SK-N-SH (cell line): Measurements from ENCODE around the gene POLA1. TPM values are rescaled to one million over a fixed set of nuclear protein-coding genes. Genes with fewer than 3 reads are reported as not detected.

ENCODE experiments used
- CTCF ChIA-PET: fragments of 300-600, 350-600 bp; formaldehyde crosslinking; extraction: SDS; loops from one replicate; lab custom pipeline; 2021; lab: Yijun Ruan, JAX
- POLR2A ChIA-PET: fragments of 350-600 bp; sonication (Branson Sonifier 250); formaldehyde crosslinking; extraction: SDS; loops from one replicate; lab custom pipeline; 2020; ENCODE audit warnings: antibody characterized with exemption, inconsistent platforms; lab: Yijun Ruan, JAX
- DNase-seq: peaks from one replicate; pipeline ENCODE4 v3.0.0; 2012
- H2AFZ ChIP-seq: fragments of 200-600 bp; sonication (generic); 2 replicates; pipeline ENCODE4 v1.8.1; 2016; ENCODE audit warnings: antibody characterized with exemption, mild to moderate bottlenecking, low read depth
- H3F3A ChIP-seq: fragments of 200-600 bp; sonication (generic); replicated peaks from 2 replicates; pipeline ENCODE3; 2016; ENCODE audit warnings: antibody characterized with exemption, mild to moderate bottlenecking; ENCODE audit not compliant: insufficient read depth
- H3K27ac ChIP-seq, 2 experiments: fragments of 200-500 bp in 1 of 2; fragments of 200-600 bp in 1 of 2; sonication (Bioruptor generic) in 1 of 2; sonication (generic), shearing (Covaris generic) in 1 of 2; 2 replicates each; pipeline versions ENCODE4 v1.5.1 to v1.6.1; 2014 to 2016; ENCODE audit warnings: low read depth in 2 of 2, inconsistent platforms in 1 of 2, low read length in 1 of 2, mild to moderate bottlenecking in 1 of 2, mixed read lengths in 1 of 2
- H3K27me3 ChIP-seq: fragments of 200-600 bp; sonication (generic), shearing (Covaris generic); 2 replicates; pipeline ENCODE4 v1.6.1; 2016; ENCODE audit warnings: mixed run types; ENCODE audit not compliant: insufficient read depth
- H3K36me3 ChIP-seq, 2 experiments: fragments of 200-500 bp in 1 of 2; fragments of 200-600 bp in 1 of 2; sonication (Bioruptor generic) in 1 of 2; sonication (generic) in 1 of 2; replicated peaks in 1 of 2; 2 replicates each; pipeline versions ENCODE3 to v1.5.1; 2014 to 2016; ENCODE audit warnings: low read length in 1 of 2, mild to moderate bottlenecking in 1 of 2; ENCODE audit not compliant: insufficient read depth in 2 of 2, control insufficient read depth in 1 of 2
- H3K4me1 ChIP-seq, 2 experiments: fragments of 200-500 bp in 1 of 2; fragments of 200-600 bp in 1 of 2; sonication (Bioruptor generic) in 1 of 2; sonication (generic), shearing (Covaris generic) in 1 of 2; 2 replicates each; pipeline versions ENCODE4 v1.5.1 to v1.6.1; 2014 to 2016; ENCODE audit warnings: low read depth in 1 of 2, low read length in 1 of 2, mixed run types in 1 of 2; ENCODE audit not compliant: insufficient read depth in 2 of 2, control insufficient read depth in 1 of 2
- H3K4me2 ChIP-seq: fragments of 200-600 bp; sonication (generic), shearing (Covaris generic); 2 replicates; pipeline ENCODE4 v1.6.1; 2017; ENCODE audit warnings: mixed run types
- H3K4me3 ChIP-seq, 2 experiments: fragments of 200-500 bp in 1 of 2; fragments of 200-600 bp in 1 of 2; sonication (Bioruptor generic) in 1 of 2; sonication (generic), shearing (Covaris generic) in 1 of 2; 2 replicates each; pipeline versions ENCODE4 v1.5.1 to v1.8.1; 2014 to 2016; ENCODE audit warnings: low read depth in 2 of 2, inconsistent platforms in 1 of 2, low read length in 1 of 2, mild to moderate bottlenecking in 1 of 2, mixed read lengths in 1 of 2, moderate library complexity in 1 of 2
- H3K79me2 ChIP-seq: fragments of 200-600 bp; sonication (generic); 2 replicates; pipeline ENCODE4 v1.8.1; 2017; ENCODE audit warnings: mild to moderate bottlenecking; ENCODE audit not compliant: insufficient read depth
- H3K9ac ChIP-seq: fragments of 200-600 bp; sonication (generic); 2 replicates; pipeline ENCODE4 v1.6.1; 2017; ENCODE audit warnings: mixed run types
- H3K9me2 ChIP-seq: fragments of 200-600 bp; sonication (generic); 2 replicates; pipeline ENCODE4 v1.6.1; 2017; ENCODE audit warnings: mixed run types
- H3K9me3 ChIP-seq: fragments of 200-600 bp; sonication (generic); 2 replicates; pipeline ENCODE4 v1.6.1; 2017; ENCODE audit warnings: mixed run types, mild to moderate bottlenecking, moderate library complexity
- H4K20me1 ChIP-seq: fragments of 200-600 bp; sonication (generic); 2 replicates; pipeline ENCODE4 v1.6.1; 2017; ENCODE audit warnings: mild to moderate bottlenecking, mixed run types; ENCODE audit not compliant: insufficient read depth
- EP300 ChIP-seq, 2 experiments: IDR thresholded peaks; 2 replicates each; pipeline versions ENCODE4 v1.4.0 to v1.6.1; 2012; ENCODE audit warnings: borderline replicate concordance in 1 of 2, low read depth in 1 of 2, low read length in 1 of 2
- EZH2phosphoT487 ChIP-seq: fragments of 200-600 bp; sonication (generic); IDR thresholded peaks from 2 replicates; pipeline ENCODE4 v1.6.1; 2017; ENCODE audit warnings: low read depth, mixed run types, mild to moderate bottlenecking, antibody characterized with exemption, moderate library complexity, borderline replicate concordance
- FOXM1 ChIP-seq: IDR thresholded peaks from 2 replicates; pipeline ENCODE4 v1.4.0; 2012; ENCODE audit warnings: low read depth, mild to moderate bottlenecking
- GABPA ChIP-seq: IDR thresholded peaks from 2 replicates; pipeline ENCODE4 v1.4.0; 2012; ENCODE audit warnings: low read depth, mild to moderate bottlenecking
- GATA2 ChIP-seq: sonication (generic); formaldehyde crosslinking; IDR thresholded peaks from 2 replicates; pipeline ENCODE4 v1.5.0; 2020; ENCODE audit warnings: mild to moderate bottlenecking, missing genetic modification reagents
- JUND ChIP-seq: IDR thresholded peaks from 2 replicates; pipeline ENCODE4 v1.4.0; 2012
- MEF2A ChIP-seq: IDR thresholded peaks from 2 replicates; pipeline ENCODE4 v1.4.0; 2012; ENCODE audit warnings: low read depth, borderline replicate concordance
- MXI1 ChIP-seq: IDR thresholded peaks from 2 replicates; pipeline ENCODE4 v1.6.1; 2012; ENCODE audit warnings: mild to moderate bottlenecking, low read depth, low read length, improper control_type of control experiment
- NFIC ChIP-seq: IDR thresholded peaks from 2 replicates; pipeline ENCODE4 v1.4.0; 2012; ENCODE audit warnings: borderline replicate concordance
- NRF1 ChIP-seq: IDR thresholded peaks from 2 replicates; pipeline ENCODE4 v1.6.1; 2012; ENCODE audit warnings: low read depth, mild to moderate bottlenecking, low read length
- POLR2AphosphoS5 ChIP-seq: IDR thresholded peaks from 2 replicates; pipeline ENCODE4 v1.6.1; 2012; ENCODE audit warnings: low read depth, low read length
- RCOR1 ChIP-seq: fragments of 150-350 bp; IDR thresholded peaks from 2 replicates; pipeline ENCODE4 v1.6.1; 2017; ENCODE audit warnings: antibody characterized with exemption, low read length
- RXRA ChIP-seq: IDR thresholded peaks from 2 replicates; pipeline ENCODE4 v1.4.0; 2012; ENCODE audit warnings: low read depth, mild to moderate bottlenecking, borderline replicate concordance
- SIN3A ChIP-seq: IDR thresholded peaks from 2 replicates; pipeline ENCODE4 v1.6.1; 2012; ENCODE audit warnings: low read depth, mild to moderate bottlenecking, low read length, moderate library complexity, borderline replicate concordance
- TCF12 ChIP-seq: IDR thresholded peaks from 2 replicates; pipeline ENCODE4 v1.4.0; 2012
- YY1 ChIP-seq: IDR thresholded peaks from 2 replicates; pipeline ENCODE4 v1.4.0; 2012; ENCODE audit warnings: low read depth, mild to moderate bottlenecking
- WGBS: methylation state at CpG from one replicate; pipeline ENCODE4 v1.1.6; 2017; ENCODE audit warnings: low lambda C conversion rate; 5-methylcytosine and 5-hydroxymethylcytosine counted together
- polyA plus RNA-seq, 3 experiments: library from polyadenylated mRNA; depleted of rRNA; stranded (reverse); fragments of >200 nt; gene quantifications; 2 replicates each; pipeline ENCODE4 v1.2.3, GENCODE V29; 2012
- TF ChIP-seq, protein P1 (sequence below): IDR thresholded peaks from 2 replicates; pipeline ENCODE4 v1.4.0; 2012; ENCODE audit warnings: low read depth, borderline replicate concordance
- TF ChIP-seq, protein P2 (sequence below): fragments of 200-600 bp; sonication (generic); IDR thresholded peaks from 2 replicates; pipeline ENCODE4 v1.6.1; 2017; ENCODE audit warnings: antibody characterized with exemption, mild to moderate bottlenecking, moderate library complexity
- TF ChIP-seq, protein P3 (sequence below): IDR thresholded peaks from 2 replicates; pipeline ENCODE4; 2012
- TF ChIP-seq, protein P4 (sequence below): IDR thresholded peaks from 2 replicates; pipeline ENCODE4 v1.6.1; 2012; ENCODE audit warnings: mild to moderate bottlenecking, low read depth, low read length, moderate library complexity

POLA1 gene
- polyA plus RNA-seq, 1 of the 3 experiments (the other 2 are of a cell fraction): 2.8 TPM

DNA sequence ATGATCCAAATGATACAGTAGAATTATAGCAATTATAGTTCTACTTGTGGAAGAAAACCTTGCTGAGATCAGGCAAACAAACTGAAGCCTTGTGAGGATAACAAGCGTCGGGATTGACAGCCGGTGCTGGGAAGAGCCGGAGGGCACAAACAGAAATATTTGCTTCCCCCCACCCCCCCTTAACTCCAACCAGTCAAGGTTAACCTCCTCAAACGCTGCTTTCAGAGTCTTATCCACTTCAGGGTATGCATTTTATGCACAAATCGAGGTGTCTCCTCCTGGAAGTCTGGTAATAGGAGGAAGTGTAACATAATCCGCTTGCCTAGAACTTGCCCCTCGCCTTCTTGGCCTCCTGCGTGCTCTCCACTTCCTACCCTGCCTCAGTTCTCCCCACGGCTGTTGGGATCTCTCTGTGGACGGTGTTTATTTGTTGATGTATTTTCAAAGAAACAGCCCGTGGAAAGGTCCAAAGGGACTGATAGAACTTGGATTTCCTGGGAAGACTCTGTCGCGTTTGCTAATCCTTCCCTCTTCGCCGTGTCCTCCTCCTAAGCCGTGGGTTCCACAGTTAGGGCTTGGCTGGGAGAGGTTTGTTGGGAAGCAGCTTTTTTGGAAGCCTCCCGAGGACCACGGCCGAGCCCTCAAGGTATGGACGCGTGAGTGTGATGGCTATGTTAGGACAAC is 326.1 kb downstream of the POLA1 start:
- DNase-seq: no peak
- Histone ChIP-seq H3K79me2 (no peaks in the 10 kb centered on the region), H3K9me3 (no peaks in the 10 kb centered on the region), H3K4me2 (peak overlapping the region; percentile 61; the same call in 1 of the 2 replicates), H3K4me3 (peak overlapping the region in 1 of 2 experiments; percentile 11; a peak in 1 of 4 replicates), H3K27ac (no peak overlapping the region), H3K9ac (no peak overlapping the region), H3K4me1 (peaks cover 0 to 9% of the 10 kb centered on the region in 2 experiments; a peak in 1 of 4 replicates), H3K9me2 (no peaks in the 10 kb centered on the region), H4K20me1 (no peaks in the 10 kb centered on the region), H2AFZ (0 out of 2 replicates have a peak overlapping the region, but pooled peaks have one; percentile 11), H3K36me3 (no peaks in the 10 kb centered on the region)
- POLR2A ChIA-PET: no interaction called here
- CTCF ChIA-PET: interaction anchor here (0.8 to 2.7 kb wide), 13 partner anchors 10 to 272 kb away, joined by 3 to 32 read pairs (median 5); no protein-coding TSS in a partner anchor
- TF ChIP-seq, protein P1, sequence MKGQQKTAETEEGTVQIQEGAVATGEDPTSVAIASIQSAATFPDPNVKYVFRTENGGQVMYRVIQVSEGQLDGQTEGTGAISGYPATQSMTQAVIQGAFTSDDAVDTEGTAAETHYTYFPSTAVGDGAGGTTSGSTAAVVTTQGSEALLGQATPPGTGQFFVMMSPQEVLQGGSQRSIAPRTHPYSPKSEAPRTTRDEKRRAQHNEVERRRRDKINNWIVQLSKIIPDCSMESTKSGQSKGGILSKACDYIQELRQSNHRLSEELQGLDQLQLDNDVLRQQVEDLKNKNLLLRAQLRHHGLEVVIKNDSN: no peak
- TF ChIP-seq SIN3A (no peak), MXI1 (no peak), TCF12 (no peak), NRF1 (no peak), EZH2phosphoT487 (no peak), YY1 (no peak), EP300 (IDR thresholded peaks at IDR 0.05; ENCODE audit: borderline replicate concordance in 1 of 2, low read depth in 1 of 2, low read length in 1 of 2) (no peak), GABPA (no peak), RCOR1 (no peak), JUND (no peak), FOXM1 (no peak), NFIC (no peak), POLR2AphosphoS5 (no peak), MEF2A (no peak), RXRA (no peak), GATA2 (no peak)
- TF ChIP-seq, protein P2, sequence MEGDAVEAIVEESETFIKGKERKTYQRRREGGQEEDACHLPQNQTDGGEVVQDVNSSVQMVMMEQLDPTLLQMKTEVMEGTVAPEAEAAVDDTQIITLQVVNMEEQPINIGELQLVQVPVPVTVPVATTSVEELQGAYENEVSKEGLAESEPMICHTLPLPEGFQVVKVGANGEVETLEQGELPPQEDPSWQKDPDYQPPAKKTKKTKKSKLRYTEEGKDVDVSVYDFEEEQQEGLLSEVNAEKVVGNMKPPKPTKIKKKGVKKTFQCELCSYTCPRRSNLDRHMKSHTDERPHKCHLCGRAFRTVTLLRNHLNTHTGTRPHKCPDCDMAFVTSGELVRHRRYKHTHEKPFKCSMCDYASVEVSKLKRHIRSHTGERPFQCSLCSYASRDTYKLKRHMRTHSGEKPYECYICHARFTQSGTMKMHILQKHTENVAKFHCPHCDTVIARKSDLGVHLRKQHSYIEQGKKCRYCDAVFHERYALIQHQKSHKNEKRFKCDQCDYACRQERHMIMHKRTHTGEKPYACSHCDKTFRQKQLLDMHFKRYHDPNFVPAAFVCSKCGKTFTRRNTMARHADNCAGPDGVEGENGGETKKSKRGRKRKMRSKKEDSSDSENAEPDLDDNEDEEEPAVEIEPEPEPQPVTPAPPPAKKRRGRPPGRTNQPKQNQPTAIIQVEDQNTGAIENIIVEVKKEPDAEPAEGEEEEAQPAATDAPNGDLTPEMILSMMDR: no peak
- TF ChIP-seq, protein P3, sequence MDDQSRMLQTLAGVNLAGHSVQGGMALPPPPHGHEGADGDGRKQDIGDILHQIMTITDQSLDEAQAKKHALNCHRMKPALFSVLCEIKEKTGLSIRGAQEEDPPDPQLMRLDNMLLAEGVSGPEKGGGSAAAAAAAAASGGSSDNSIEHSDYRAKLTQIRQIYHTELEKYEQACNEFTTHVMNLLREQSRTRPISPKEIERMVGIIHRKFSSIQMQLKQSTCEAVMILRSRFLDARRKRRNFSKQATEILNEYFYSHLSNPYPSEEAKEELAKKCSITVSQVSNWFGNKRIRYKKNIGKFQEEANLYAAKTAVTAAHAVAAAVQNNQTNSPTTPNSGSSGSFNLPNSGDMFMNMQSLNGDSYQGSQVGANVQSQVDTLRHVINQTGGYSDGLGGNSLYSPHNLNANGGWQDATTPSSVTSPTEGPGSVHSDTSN: no peak
- TF ChIP-seq, protein P4, sequence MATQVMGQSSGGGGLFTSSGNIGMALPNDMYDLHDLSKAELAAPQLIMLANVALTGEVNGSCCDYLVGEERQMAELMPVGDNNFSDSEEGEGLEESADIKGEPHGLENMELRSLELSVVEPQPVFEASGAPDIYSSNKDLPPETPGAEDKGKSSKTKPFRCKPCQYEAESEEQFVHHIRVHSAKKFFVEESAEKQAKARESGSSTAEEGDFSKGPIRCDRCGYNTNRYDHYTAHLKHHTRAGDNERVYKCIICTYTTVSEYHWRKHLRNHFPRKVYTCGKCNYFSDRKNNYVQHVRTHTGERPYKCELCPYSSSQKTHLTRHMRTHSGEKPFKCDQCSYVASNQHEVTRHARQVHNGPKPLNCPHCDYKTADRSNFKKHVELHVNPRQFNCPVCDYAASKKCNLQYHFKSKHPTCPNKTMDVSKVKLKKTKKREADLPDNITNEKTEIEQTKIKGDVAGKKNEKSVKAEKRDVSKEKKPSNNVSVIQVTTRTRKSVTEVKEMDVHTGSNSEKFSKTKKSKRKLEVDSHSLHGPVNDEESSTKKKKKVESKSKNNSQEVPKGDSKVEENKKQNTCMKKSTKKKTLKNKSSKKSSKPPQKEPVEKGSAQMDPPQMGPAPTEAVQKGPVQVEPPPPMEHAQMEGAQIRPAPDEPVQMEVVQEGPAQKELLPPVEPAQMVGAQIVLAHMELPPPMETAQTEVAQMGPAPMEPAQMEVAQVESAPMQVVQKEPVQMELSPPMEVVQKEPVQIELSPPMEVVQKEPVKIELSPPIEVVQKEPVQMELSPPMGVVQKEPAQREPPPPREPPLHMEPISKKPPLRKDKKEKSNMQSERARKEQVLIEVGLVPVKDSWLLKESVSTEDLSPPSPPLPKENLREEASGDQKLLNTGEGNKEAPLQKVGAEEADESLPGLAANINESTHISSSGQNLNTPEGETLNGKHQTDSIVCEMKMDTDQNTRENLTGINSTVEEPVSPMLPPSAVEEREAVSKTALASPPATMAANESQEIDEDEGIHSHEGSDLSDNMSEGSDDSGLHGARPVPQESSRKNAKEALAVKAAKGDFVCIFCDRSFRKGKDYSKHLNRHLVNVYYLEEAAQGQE: no peak
- TF ChIP-seq, all 33 proteins: peak for 0
- peaks cover 86% of the 10 kb centered on the region for H3K27me3 ChIP-seq
- 3% methylated on average over 22 of the region's 22 CpGs for WGBS
- H3F3A ChIP-seq: no peaks in the 10 kb centered on the region
